Kidney epithelial cell (primary cell): Measurements from ENCODE around the gene NF1. TPM values are rescaled to one million over a fixed set of nuclear protein-coding genes. Genes with fewer than 3 reads are reported as not detected.

ENCODE experiments used
- DNase-seq: peaks from one replicate; pipeline ENCODE4 v3.0.0-alpha.2; 2010; ENCODE audit warnings: low read depth
- H3K27me3 ChIP-seq: 2 replicates; pipeline ENCODE4 v1.6.0; 2011; ENCODE audit warnings: low read length; ENCODE audit not compliant: control insufficient read depth, insufficient read depth
- H3K36me3 ChIP-seq: 2 replicates; pipeline ENCODE4 v1.5.1; 2011; ENCODE audit warnings: low read length; ENCODE audit not compliant: control insufficient read depth, insufficient read depth
- H3K4me3 ChIP-seq: 2 replicates; pipeline ENCODE4 v1.5.1; 2011; ENCODE audit warnings: low read depth, mild to moderate bottlenecking, control low read depth, low read length
- total RNA-seq: library from RNA; depleted of rRNA; stranded (reverse); fragments of >200 nt; gene quantifications from 2 replicates; pipeline ENCODE4 v1.2.3, GENCODE V29; 2015
- TF ChIP-seq, protein P1 (sequence below): IDR thresholded peaks from 2 replicates; pipeline ENCODE4 v1.5.1; 2011; ENCODE audit warnings: mild to moderate bottlenecking, moderate library complexity, low read length, control low read depth, inconsistent platforms; ENCODE audit not compliant: insufficient read depth, poor library complexity, severe bottlenecking

The NF1 gene
- total RNA-seq, 1 donor from 2014 or later: 49.6 TPM

DNA sequence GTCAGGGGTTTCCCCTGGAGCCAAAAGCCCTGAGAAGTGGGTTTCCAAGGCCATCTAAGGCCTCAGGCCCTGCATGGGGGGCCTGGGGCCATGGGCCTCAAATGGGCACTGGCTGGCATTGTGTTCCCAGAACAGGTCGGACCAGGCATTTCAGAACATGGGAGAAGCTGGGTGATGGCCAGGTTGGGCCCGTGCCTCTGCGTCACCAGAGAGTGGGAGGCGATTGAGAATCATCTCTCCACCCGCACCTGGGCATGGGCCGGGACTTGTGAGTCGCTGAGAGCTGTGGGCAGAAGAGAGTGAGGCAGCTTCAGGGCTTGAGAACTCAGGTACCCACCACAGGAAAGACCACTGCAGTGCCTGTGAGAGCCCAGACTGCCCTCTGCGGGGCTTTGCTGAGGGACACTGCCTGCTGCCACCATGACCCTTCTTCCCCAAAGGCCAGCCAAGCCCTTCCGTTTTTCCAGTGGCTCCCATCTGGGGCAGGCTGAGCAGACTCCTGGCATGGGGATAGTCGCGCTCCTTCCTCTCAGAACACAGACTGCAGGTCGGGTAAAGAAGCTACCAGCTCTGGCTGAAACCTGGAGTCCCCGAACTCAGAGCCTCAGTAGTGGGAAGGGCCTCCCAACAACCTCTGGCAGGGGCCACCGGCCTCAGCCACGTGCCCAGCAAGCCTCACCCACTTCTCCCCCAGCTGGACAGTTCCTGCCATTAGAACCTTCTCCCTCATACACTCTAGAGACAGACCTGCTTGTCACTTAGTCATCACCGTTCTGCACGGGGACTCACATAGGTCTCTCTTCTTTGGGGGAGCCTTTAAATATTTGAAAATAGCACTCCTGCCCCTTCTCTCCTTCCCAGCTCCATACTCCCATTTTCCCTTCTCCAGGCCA is 298.3 kb downstream of the NF1 start:
- DNase-seq: no peak
- H3K27me3 ChIP-seq: peaks cover 46% of the 10 kb centered on the region
- TF ChIP-seq, protein P1, sequence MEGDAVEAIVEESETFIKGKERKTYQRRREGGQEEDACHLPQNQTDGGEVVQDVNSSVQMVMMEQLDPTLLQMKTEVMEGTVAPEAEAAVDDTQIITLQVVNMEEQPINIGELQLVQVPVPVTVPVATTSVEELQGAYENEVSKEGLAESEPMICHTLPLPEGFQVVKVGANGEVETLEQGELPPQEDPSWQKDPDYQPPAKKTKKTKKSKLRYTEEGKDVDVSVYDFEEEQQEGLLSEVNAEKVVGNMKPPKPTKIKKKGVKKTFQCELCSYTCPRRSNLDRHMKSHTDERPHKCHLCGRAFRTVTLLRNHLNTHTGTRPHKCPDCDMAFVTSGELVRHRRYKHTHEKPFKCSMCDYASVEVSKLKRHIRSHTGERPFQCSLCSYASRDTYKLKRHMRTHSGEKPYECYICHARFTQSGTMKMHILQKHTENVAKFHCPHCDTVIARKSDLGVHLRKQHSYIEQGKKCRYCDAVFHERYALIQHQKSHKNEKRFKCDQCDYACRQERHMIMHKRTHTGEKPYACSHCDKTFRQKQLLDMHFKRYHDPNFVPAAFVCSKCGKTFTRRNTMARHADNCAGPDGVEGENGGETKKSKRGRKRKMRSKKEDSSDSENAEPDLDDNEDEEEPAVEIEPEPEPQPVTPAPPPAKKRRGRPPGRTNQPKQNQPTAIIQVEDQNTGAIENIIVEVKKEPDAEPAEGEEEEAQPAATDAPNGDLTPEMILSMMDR: no peak
- no peaks in the 10 kb centered on the region for H3K36me3 ChIP-seq
- no peak overlapping the region for H3K4me3 ChIP-seq

DNA sequence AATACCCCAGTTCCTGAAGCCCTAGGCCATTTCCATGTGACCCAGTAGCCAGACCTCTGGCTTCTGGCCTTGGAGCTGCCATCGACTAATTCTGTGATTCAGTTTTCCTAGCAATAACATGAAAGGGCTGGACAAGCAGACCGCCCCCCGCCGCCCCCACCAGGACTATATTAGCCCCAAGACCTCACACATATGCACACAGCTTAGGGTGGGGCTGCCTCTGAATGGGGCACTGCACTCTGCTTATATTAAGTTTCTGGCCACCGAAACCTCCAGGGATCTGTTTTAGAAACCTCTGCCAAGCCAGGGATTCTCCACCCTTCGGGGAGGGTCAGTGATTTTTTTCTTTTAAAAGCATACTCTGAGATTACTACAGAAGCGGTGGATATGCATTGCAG is 299.0 kb downstream of the NF1 start:
- Histone ChIP-seq H3K27me3 (peaks cover 44% of the 10 kb centered on the region), H3K36me3 (no peaks in the 10 kb centered on the region), H3K4me3 (no peak overlapping the region)
- TF ChIP-seq, protein P1: no peak
- no peak for DNase-seq

DNA sequence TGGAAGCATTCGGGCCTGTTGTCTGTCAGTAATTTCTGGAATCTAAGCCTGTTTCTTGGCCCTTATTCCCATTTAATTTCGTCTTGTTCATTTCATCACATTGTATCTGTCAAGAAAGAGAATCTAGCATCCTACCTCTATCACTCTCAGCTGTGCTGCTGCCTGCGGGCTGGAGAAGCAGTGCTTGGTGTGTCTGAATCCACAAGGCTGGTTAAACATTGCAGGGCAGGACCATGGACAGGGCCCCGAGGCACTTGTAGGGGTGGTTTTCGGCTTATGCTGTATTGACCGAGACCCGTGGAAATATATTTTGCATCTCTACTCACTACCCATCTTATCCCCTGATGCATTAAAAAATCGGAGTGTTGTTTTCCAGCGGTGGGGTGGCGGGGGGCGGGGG is 299.8 kb downstream of the NF1 start:
- no peak overlapping the region for H3K4me3 ChIP-seq
- H3K36me3 ChIP-seq: no peaks in the 10 kb centered on the region
- TF ChIP-seq, protein P1: no peak
- peak; percentile 37 for DNase-seq
- H3K27me3 ChIP-seq: peaks cover 36% of the 10 kb centered on the region

DNA sequence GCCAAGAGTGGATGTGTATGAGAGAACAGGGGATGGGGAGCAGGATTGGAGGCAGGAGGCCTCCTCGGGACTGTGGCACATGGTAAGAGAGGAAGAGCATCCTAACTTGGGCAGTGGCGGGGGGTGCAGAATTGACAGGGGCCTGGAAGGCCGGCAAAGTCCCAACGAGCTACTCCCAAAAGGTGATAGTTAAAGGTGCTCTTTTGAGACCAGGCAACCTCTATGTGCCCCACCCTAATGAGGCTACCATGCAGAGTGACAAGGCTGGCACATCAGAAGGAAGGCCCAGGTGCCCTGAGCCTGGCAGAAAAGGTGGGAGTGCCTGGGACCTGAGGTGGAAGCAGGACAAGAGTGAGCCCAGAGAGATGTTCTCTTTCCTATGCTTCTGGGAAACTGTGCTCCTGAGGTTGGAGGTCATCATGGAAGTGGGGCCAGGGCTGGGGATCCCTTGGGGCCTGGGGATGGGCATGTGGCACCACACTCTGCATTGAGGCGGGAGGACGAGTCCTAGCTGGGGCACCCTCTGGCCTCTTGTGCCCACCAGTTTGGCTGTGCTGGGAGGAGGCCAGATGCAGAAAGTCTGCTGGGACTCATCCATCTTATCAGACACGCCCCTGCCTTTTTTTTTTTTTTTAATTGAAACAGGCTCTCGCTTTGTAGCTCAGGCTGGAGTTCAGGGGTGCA is 302.6 kb downstream of the NF1 start:
- H3K36me3 ChIP-seq: no peaks in the 10 kb centered on the region
- TF ChIP-seq, protein P1: no peak
- H3K4me3 ChIP-seq: no peak overlapping the region
- peaks cover 20% of the 10 kb centered on the region for H3K27me3 ChIP-seq
- no peak for DNase-seq

DNA sequence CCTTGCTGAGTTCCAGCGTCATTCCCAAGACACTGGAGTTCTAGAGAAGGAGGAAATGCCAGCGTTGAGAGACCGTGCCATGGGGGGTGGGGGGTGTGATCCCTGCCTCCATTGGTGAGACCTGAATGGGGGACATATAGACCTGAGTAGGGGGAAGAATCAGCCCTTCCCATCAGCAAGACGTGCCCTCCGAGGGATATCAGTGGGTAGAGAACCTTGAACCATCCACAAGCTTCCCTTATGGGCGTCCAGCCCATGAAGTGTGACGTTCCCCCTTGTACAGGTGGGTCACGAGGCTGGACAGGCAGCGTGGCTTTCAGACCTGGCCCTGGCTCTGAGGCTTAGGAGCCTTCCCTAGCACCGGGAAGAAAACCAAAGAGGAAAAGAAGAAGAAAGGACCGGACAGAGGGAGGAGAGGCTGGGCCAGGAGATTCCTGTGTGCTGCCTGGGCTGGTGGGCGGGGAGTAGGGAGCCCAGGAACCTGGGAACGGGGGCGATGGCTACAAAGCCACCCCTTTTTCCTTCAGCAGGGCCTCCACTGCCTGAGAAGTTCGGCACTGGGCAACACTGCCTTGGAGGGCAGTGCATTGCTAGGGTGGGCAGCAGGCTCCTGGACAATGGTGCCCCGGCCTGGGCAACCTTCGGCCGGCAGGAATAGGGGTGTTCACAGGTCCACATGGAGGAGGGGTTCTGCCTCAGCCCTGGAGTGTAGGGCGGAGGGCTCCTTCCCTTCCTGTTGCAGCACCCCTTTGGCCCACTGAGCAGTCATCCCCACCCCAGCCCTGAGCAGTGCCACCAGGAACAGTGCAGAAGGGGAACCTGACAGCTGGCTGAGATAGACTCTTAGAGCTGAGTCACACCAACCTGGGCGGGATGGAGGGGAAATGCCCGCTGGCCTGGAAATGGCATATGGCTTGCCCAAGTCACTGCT is 303.9 kb downstream of the NF1 start:
- DNase-seq: no peak
- Histone ChIP-seq H3K4me3 (no peak overlapping the region), H3K27me3 (peaks cover 7% of the 10 kb centered on the region), H3K36me3 (no peaks in the 10 kb centered on the region)
- TF ChIP-seq, protein P1: no peak
